Neural progenitor cell (in vitro differentiated cells): ENCODE data around the gene SLC47A2. TPM values are rescaled to one million over a fixed set of nuclear protein-coding genes. Genes with fewer than 3 reads are reported as not detected.

ENCODE experiments used
- DNase-seq: peaks from one replicate; pipeline ENCODE4 v3.0.0-alpha.2; 2016; ENCODE audit warnings: low spot score
- H2AFZ ChIP-seq: fragments of 200-600 bp; sonication (generic); replicated peaks from 2 replicates; pipeline ENCODE4 v1.6.1; 2016; ENCODE audit warnings: antibody characterized with exemption
- H3F3A ChIP-seq: fragments of 200-600 bp; sonication (generic); 2 replicates; pipeline ENCODE4 v1.6.1; 2016; ENCODE audit warnings: antibody characterized with exemption, low read depth
- H3K27ac ChIP-seq: fragments of 200-600 bp; sonication (generic); 2 replicates; pipeline ENCODE4 v1.5.1; 2016; ENCODE audit warnings: mild to moderate bottlenecking
- H3K27me3 ChIP-seq: fragments of 200-600 bp; sonication (generic); 2 replicates; pipeline ENCODE4 v1.6.1; 2016; ENCODE audit warnings: mild to moderate bottlenecking, moderate library complexity
- H3K36me3 ChIP-seq: fragments of 200-600 bp; sonication (generic); 2 replicates; pipeline ENCODE4 v1.5.1; 2016
- H3K4me1 ChIP-seq: fragments of 200-600 bp; sonication (generic); 2 replicates; pipeline ENCODE4 v1.6.1; 2016; ENCODE audit warnings: mixed run types
- H3K4me2 ChIP-seq: fragments of 200-600 bp; sonication (generic); 2 replicates; pipeline ENCODE4 v1.6.1; 2016
- H3K4me3 ChIP-seq: fragments of 200-600 bp; sonication (generic); 2 replicates; pipeline ENCODE4 v1.5.1; 2016
- H3K79me2 ChIP-seq: fragments of 200-600 bp; sonication (generic); 2 replicates; pipeline ENCODE4 v1.6.1; 2016; ENCODE audit warnings: low read depth
- H3K9ac ChIP-seq: fragments of 200-600 bp; sonication (generic); 2 replicates; pipeline ENCODE4 v1.6.1; 2016
- H3K9me3 ChIP-seq: fragments of 200-600 bp; sonication (generic); 2 replicates; pipeline ENCODE4 v1.5.1; 2016; ENCODE audit warnings: low read depth
- H4K20me1 ChIP-seq: fragments of 200-600 bp; sonication (generic); 2 replicates; pipeline ENCODE4 v1.6.1; 2016; ENCODE audit warnings: low read depth
- H3K27ac Mint-ChIP-seq: 3 replicates; pipeline ENCODE4 v1.8.0; 2021; ENCODE audit warnings: mixed read lengths
- H3K27me3 Mint-ChIP-seq: 2 replicates; pipeline ENCODE4 v1.8.0; 2022; ENCODE audit warnings: low read depth, mild to moderate bottlenecking, inconsistent platforms, moderate library complexity, mixed read lengths; ENCODE audit not compliant: insufficient read depth
- H3K36me3 Mint-ChIP-seq: 3 replicates; pipeline ENCODE4 v1.8.0; 2021; ENCODE audit warnings: mixed read lengths
- H3K4me1 Mint-ChIP-seq: 3 replicates; pipeline ENCODE4 v1.8.0; 2021; ENCODE audit warnings: mixed read lengths
- H3K4me3 Mint-ChIP-seq: 3 replicates; pipeline ENCODE4 v1.8.0; 2021; ENCODE audit warnings: mild to moderate bottlenecking, moderate library complexity, mixed read lengths
- H3K9me3 Mint-ChIP-seq: 3 replicates; pipeline ENCODE4 v1.8.0; 2020; ENCODE audit warnings: mixed read lengths
- CTCF ChIP-seq: fragments of 200-600 bp; sonication (generic); IDR thresholded peaks from 2 replicates; pipeline ENCODE4 v1.5.1; 2017; ENCODE audit warnings: antibody characterized with exemption, mild to moderate bottlenecking
- EZH2 ChIP-seq: fragments of 200-600 bp; sonication (generic); IDR thresholded peaks from 2 replicates; pipeline ENCODE4 v1.6.1; 2017; ENCODE audit warnings: antibody characterized with exemption, mild to moderate bottlenecking, moderate library complexity
- EZH2phosphoT487 ChIP-seq: fragments of 200-600 bp; sonication (generic); IDR thresholded peaks from 2 replicates; pipeline ENCODE4 v1.6.1; 2017; ENCODE audit warnings: antibody characterized with exemption
- total RNA-seq: library from RNA; depleted of rRNA; stranded (reverse); fragments of >200 nt; gene quantifications from 2 replicates; pipeline ENCODE4 v1.2.3, GENCODE V29; 2015; ENCODE audit warnings: low replicate concordance

Gene SLC47A2
- total RNA-seq, 1 donor from 2014 or later = 0.39 TPM

GRCh38 chr17:19642373-19642893, 74.0 kb downstream of the SLC47A2 start:
- peak overlapping the region; percentile 59 for H2AFZ ChIP-seq
- H3K4me1 Mint-ChIP-seq = peaks cover 26% of the 10 kb centered on the region

GRCh38 chr17:19641687-19642372, 74.6 kb downstream of the SLC47A2 start:
- H2AFZ ChIP-seq = peak overlapping the region; percentile 59
- H3K27ac Mint-ChIP-seq = no peak overlapping the region
- H3K4me3 Mint-ChIP-seq = no peak overlapping the region
- peaks cover 9% of the 10 kb centered on the region for H3F3A ChIP-seq
- H3K27me3 ChIP-seq = no peaks in the 10 kb centered on the region
- no peaks in the 10 kb centered on the region for H4K20me1 ChIP-seq
- H3K4me1 Mint-ChIP-seq = peaks cover 20% of the 10 kb centered on the region
- DNase-seq = no peak
- peaks cover 12% of the 10 kb centered on the region for H3K4me1 ChIP-seq
- H3K27ac ChIP-seq = no peak overlapping the region
- H3K36me3 ChIP-seq = no peaks in the 10 kb centered on the region
- no peaks in the 10 kb centered on the region for H3K79me2 ChIP-seq
- no peaks in the 10 kb centered on the region for H3K9me3 ChIP-seq
- H3K4me3 ChIP-seq = no peak overlapping the region
- H3K9ac ChIP-seq = no peak overlapping the region
- no peak overlapping the region for H3K4me2 ChIP-seq
- no peaks in the 10 kb centered on the region for H3K9me3 Mint-ChIP-seq
- peaks cover 3% of the 10 kb centered on the region for H3K27me3 Mint-ChIP-seq
- H3K36me3 Mint-ChIP-seq = no peaks in the 10 kb centered on the region
- TF ChIP-seq EZH2 (no peak), EZH2phosphoT487 (no peak), CTCF (no peak)

More at GRCh38 chr17:19642373-19642893, 74.0 kb downstream of the SLC47A2 start:
- Histone ChIP-seq H3K27me3 (no peaks in the 10 kb centered on the region), H3K4me3 (no peak overlapping the region), H4K20me1 (no peaks in the 10 kb centered on the region), H3K9ac (no peak overlapping the region), H3K9me3 (no peaks in the 10 kb centered on the region), H3K36me3 (no peaks in the 10 kb centered on the region), H3K4me2 (peak overlapping the region; percentile 16), H3K4me1 (peaks cover 18% of the 10 kb centered on the region), H3K79me2 (no peaks in the 10 kb centered on the region), H3F3A (peaks cover 15% of the 10 kb centered on the region), H3K27ac (no peak overlapping the region)
- no peak for DNase-seq
- Mint-ChIP-seq H3K9me3 (no peaks in the 10 kb centered on the region), H3K4me3 (no peak overlapping the region), H3K27ac (no peak overlapping the region), H3K27me3 (peaks cover 3% of the 10 kb centered on the region), H3K36me3 (no peaks in the 10 kb centered on the region)
- TF ChIP-seq EZH2 (no peak), EZH2phosphoT487 (no peak), CTCF (no peak)

- Mint-ChIP-seq H3K4me3 (no peak overlapping the region), H3K36me3 (no peaks in the 10 kb centered on the region)
- H3K4me2 ChIP-seq = no peak overlapping the region
These were observed 84.5 kb downstream of the SLC47A2 start for GRCh38 chr17:19631905-19632304.

More at GRCh38 chr17:19631905-19632304, 84.5 kb downstream of the SLC47A2 start:
- Histone ChIP-seq H3F3A (no peaks in the 10 kb centered on the region), H3K27me3 (no peaks in the 10 kb centered on the region), H3K4me3 (no peak overlapping the region), H4K20me1 (no peaks in the 10 kb centered on the region), H3K4me1 (no peaks in the 10 kb centered on the region), H3K9me3 (no peaks in the 10 kb centered on the region), H3K79me2 (no peaks in the 10 kb centered on the region), H3K9ac (no peak overlapping the region), H2AFZ (no peak overlapping the region), H3K27ac (no peak overlapping the region), H3K36me3 (no peaks in the 10 kb centered on the region)
- Mint-ChIP-seq H3K9me3 (no peaks in the 10 kb centered on the region), H3K27ac (no peak overlapping the region), H3K4me1 (no peaks in the 10 kb centered on the region), H3K27me3 (no peaks in the 10 kb centered on the region)
- TF ChIP-seq EZH2 (no peak), CTCF (no peak), EZH2phosphoT487 (no peak)
- no peak for DNase-seq
